ENCODE measurements around the gene C17orf107. TPM values are rescaled to one million over a fixed set of nuclear protein-coding genes. Genes with fewer than 3 reads are reported as not detected.
"Not testable (repeated sequence)": the region's sequence is repeated elsewhere in the genome, so short reads cannot be mapped to it uniquely, and the experiment has no call there.

C17orf107 gene
- polyA plus RNA-seq, 1 donor = 1.5 TPM

- DNase-seq = no peak
Observed at GRCh38 chr17:4901108-4901647, 1.8 kb downstream of the C17orf107 start.

DNA sequence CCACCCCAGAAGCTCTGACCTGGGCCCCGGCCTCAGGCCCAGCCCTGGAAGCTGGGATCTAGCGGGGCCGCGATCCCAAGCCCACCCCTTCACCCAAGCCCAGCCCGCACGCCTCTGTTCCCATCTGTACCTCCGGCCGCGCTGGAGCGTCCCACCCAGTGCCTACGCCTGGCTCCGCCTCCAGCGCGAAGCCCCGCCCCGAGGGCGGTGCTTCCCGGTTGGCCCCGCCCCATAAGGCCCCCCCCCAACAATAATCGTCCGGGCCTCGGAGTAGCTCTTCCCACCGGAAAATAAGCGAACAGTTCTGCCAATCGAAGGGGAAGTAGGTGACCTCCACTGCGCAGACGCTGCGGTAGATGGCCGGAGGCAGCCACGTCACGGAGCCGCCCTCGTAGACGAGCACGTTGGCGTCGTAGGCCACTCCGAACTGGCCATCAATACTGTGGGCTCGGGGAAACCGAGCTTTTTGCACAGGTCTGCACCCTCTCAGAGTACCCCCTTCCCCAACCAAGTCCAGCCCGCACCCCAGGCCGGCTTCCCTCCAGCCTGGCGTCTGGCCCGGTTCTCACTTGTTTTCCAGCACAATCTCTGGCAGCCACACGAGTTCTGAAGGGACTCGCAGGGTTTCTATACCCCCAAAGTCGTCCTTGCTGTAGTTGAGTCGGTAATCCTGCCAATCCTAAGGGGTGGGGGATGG is 2.5 kb downstream of the C17orf107 start:
- DNase-seq = peak; percentile 49

GRCh38 chr17:4902540-4902939 is 3.2 kb downstream of the C17orf107 start:
- no peak for DNase-seq

GRCh38 chr17:4903051-4903818 is 3.9 kb downstream of the C17orf107 start, which contains the start of gene CHRNE:
Gene CHRNE, minus strand, starts transcription at chr17:4903098. Its CDS starts 35 bp downstream, at chr17:4903063.
- DNase-seq = peak; percentile 80

- not testable (repeated sequence) for DNase-seq
Observed at GRCh38 chr17:4906642-4907041, 7.3 kb downstream of the C17orf107 start.

DNA sequence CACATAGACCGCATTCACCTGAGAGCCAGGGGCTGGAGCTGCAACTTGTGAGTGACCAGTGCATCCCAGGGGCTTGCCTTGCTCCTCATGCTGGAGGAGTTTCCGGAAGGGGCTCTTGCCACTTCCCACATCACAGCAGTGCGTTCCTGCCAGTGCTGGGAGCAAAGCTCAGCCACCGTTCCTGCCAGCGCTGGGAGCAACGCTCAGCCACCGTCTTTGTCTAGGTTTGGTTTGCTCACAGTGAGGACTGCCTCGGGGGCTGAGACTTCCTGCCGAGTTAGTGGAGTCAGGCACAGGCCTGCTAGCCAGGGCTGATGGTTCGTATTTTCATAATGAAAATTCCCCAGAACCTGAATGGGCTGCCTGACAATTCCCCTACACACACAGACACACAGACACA is 9.0 kb downstream of the C17orf107 start:
- DNase-seq = no peak

DNA sequence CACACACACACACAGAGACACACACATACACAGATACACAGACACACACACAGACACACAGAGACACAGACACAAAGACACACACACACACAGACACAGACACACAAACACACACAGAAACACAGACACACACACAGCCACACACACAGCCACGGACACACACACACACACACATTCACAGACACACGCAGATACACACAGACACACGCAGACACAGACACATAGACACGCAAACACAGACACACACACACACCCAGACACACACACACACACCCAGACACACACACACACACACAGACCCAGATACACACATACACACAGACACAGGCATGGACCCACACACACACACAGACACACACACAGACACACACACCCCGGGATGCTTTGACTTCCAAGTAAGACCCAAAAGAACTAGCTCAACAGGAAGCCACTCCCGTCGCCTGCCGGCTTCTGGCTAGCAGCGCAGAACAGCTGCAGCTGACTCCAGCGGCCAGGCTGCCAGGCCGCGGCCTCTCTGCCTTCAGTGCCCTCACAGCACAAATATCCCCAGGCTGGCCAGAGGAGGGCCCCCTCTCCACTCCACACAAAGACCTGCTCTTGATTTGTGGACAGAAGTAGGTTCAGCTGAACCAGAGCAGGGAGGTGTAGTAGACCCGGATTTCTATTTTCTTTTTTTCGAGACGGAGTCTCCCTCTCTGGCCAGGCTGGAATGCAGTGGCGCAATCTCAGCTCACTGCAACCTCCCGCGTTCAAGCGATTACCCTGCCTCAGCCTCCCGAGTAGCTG is 9.6 kb downstream of the C17orf107 start:
- DNase-seq = peak; percentile 90

- DNase-seq = no peak
Observed at GRCh38 chr17:4913994-4914393, 14.7 kb downstream of the C17orf107 start.

GRCh38 chr17:4914551-4914950 is 15.2 kb downstream of the C17orf107 start:
- DNase-seq = not testable (repeated sequence)

- DNase-seq = no peak
Observed at GRCh38 chr17:4919511-4920047, 20.2 kb downstream of the C17orf107 start.

- no peak for DNase-seq
Observed at GRCh38 chr17:4920351-4921048, 21.2 kb downstream of the C17orf107 start.

- DNase-seq = no peak
Observed at GRCh38 chr17:4921320-4921719, 22.0 kb downstream of the C17orf107 start.

- not testable (repeated sequence) for DNase-seq
Observed at GRCh38 chr17:4926577-4927335, 27.4 kb downstream of the C17orf107 start.

DNA sequence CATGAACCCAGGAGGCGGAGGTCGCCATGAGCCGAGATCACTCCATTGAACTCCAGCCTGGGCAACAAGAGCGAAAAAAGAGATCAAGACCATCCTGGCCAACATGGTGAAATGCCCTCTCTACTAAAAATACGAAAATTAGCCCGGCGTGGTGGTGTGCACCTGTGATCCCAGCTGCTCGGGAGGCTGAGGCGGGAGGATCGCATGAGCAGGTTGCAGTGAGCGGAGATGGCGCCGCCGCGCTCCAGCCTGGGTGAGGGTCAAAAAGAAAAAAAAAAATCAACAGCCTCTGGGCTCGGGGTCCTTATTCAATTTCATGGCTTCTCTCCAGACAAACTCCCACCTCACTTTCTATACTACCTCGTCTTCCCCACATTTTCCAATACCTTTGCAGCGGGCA is 29.5 kb downstream of the C17orf107 start:
- no peak for DNase-seq

DNA sequence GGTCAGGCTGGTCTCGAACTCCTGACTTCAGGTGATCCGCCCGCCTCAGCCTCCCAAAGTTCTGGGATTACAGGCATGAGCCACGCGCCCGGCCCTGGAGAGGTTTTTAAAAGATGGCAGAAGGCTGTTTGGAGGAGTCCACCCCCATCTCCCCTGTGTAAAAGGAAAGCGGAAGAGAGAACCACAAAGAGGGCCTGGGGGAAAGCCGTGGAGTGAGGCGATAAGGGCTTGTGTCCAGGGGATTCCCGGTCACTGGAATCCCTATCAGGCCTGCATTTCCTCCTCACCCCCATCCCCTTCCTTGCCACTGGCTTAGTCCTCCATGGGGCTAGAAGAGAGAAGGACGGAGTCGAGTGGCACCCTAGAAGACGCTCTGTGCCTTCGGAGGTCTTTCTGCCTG is 32.6 kb downstream of the C17orf107 start, which contains the start of gene GP1BA:
Gene GP1BA, plus strand, starts transcription at position 315 of the 400 bp plus-strand sequence. CDS start 328 bp downstream, outside the sequence.
- no peak for DNase-seq

DNA sequence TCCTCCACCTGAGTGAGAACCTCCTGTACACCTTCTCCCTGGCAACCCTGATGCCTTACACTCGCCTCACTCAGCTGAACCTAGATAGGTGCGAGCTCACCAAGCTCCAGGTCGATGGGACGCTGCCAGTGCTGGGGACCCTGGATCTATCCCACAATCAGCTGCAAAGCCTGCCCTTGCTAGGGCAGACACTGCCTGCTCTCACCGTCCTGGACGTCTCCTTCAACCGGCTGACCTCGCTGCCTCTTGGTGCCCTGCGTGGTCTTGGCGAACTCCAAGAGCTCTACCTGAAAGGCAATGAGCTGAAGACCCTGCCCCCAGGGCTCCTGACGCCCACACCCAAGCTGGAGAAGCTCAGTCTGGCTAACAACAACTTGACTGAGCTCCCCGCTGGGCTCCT is 33.4 kb downstream of the C17orf107 start:
- no peak for DNase-seq

GRCh38 chr17:4933646-4934045 is 34.3 kb downstream of the C17orf107 start:
- no peak for DNase-seq

DNA sequence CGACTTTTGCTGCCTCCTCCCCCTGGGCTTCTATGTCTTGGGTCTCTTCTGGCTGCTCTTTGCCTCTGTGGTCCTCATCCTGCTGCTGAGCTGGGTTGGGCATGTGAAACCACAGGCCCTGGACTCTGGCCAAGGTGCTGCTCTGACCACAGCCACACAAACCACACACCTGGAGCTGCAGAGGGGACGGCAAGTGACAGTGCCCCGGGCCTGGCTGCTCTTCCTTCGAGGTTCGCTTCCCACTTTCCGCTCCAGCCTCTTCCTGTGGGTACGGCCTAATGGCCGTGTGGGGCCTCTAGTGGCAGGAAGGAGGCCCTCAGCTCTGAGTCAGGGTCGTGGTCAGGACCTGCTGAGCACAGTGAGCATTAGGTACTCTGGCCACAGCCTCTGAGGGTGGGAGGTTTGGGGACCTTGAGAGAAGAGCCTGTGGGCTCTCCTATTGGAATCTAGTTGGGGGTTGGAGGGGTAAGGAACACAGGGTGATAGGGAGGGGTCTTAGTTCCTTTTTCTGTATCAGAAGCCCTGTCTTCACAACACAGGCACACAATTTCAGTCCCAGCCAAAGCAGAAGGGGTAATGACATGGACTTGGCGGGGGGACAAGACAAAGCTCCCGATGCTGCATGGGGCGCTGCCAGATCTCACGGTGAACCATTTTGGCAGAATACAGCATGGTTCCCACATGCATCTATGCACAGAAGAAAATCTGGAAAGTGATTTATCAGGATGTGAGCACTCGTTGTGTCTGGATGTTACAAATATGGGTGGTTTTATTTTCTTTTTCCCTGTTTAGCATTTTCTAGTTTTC is 35.0 kb downstream of the C17orf107 start:
- DNase-seq = no peak

DNA sequence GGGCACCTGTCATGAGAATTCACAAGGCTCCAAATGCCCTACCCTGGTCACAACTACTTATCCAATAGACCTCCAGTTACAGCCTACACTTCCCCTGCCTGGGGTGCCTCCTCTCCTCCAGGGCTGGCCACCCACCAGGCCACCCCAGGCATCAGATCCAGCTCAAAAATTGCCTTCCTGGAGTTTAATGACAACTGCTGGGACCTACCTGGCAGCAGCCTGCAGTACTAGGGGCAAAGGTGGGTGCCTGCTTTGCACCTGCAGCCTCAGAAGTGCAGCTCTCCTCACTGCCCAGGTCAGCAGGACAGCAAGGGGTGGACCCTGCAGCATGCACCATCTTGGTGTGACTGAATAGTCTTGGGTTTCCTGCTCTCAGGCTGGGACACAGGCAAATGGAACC is 36.3 kb downstream of the C17orf107 start:
- DNase-seq = no peak

- DNase-seq = no peak
Observed at GRCh38 chr17:4936436-4936835, 37.1 kb downstream of the C17orf107 start.

Data from hindlimb muscle (tissue), 1 donor.